DLD1 (cell line): ENCODE results near the gene TBC1D3D.
"Not testable (repeated sequence)": the region's sequence is repeated elsewhere in the genome, so short reads cannot be mapped to it uniquely, and the experiment has no call there.

ENCODE experiments used
- in situ Hi-C: cut with HindIII; loops from 2 replicates; pipeline ENCODE4 v1.10.0; 2017; ENCODE audit warnings: low sequenced_read_pairs

Gene TBC1D3D

DNA sequence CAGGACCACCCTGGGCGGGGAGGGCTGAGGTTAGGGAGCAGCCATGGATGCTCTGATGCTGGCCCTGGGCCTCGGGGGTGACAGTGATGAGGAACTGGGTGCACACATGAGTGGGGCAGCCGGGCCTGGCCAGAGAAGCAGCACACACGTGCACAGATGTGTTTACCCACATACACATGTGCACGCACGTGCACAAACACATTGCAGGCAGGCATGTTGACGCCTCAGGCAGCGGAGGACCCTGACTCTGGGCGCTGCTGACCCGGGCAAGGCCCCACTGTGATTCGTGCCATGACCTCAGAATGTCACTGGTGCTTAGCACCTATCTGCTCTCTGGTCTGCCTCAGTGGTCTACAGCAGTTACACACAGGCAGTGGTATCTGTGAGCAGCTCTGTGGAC lies at the start of gene TBC1D3D:
Gene TBC1D3D (plus strand): TSS at position 301 of the 400 bp plus-strand sequence. CDS start 1,585 bp downstream, outside the sequence.
- in situ Hi-C loops, result not testable (repeated sequence)

GRCh38 chr17:37988960-37989359 lies 14.8 kb upstream of the TBC1D3D start, which contains the start of gene TBC1D3L:
TSS of gene TBC1D3L (minus strand) at chr17:37989060. CDS start at chr17:37987520, 1,540 bp downstream.
- in situ Hi-C loops, result not testable (repeated sequence)
